Measurements from ENCODE around the gene ZNF26.

The ZNF26 gene

GRCh38 chr12:133010657-133011297 is 24.6 kb downstream of the ZNF26 start:
- TF ChIP-seq CTCF (IDR thresholded peaks at IDR 0.05; ENCODE audit: borderline replicate concordance, insufficient read depth, low read depth, low read length): no peak
- no peak overlapping the region for H3K4me3 ChIP-seq (ENCODE audit: low read depth, low read length)

GRCh38 chr12:133023566-133023965 is 37.4 kb downstream of the ZNF26 start:
- no peak for TF ChIP-seq CTCF (IDR thresholded peaks at IDR 0.05; ENCODE audit: borderline replicate concordance, insufficient read depth, low read depth, low read length)
- H3K4me3 ChIP-seq (ENCODE audit: low read depth, low read length): no peak overlapping the region

GRCh38 chr12:133026996-133027395 is 40.8 kb downstream of the ZNF26 start:
- no peak overlapping the region for H3K4me3 ChIP-seq (ENCODE audit: low read depth, low read length)

GRCh38 chr12:133037207-133038005 is 51.2 kb downstream of the ZNF26 start, which contains the start of gene ZNF84:
TSS of gene ZNF84 (plus strand) at chr12:133037509. CDS start at chr12:133041468, 3,959 bp downstream.
- H3K4me3 ChIP-seq (ENCODE audit: low read depth, low read length): peak within 1 kb of the TSS; percentile 83
- TF ChIP-seq CTCF (IDR thresholded peaks at IDR 0.05; ENCODE audit: borderline replicate concordance, insufficient read depth, low read depth, low read length): no peak

More at GRCh38 chr12:133026996-133027395, 40.8 kb downstream of the ZNF26 start:
- TF ChIP-seq CTCF (IDR thresholded peaks at IDR 0.05; ENCODE audit: borderline replicate concordance, insufficient read depth, low read depth, low read length): no peak

GRCh38 chr12:133038118-133038709 is 52.0 kb downstream of the ZNF26 start:
- no peak for TF ChIP-seq CTCF (IDR thresholded peaks at IDR 0.05; ENCODE audit: borderline replicate concordance, insufficient read depth, low read depth, low read length)
- peak overlapping the region; percentile 83 for H3K4me3 ChIP-seq (ENCODE audit: low read depth, low read length)

GRCh38 chr12:133046698-133047097 is 60.5 kb downstream of the ZNF26 start:
- no peak overlapping the region for H3K4me3 ChIP-seq (ENCODE audit: low read depth, low read length)
- TF ChIP-seq CTCF (IDR thresholded peaks at IDR 0.05; ENCODE audit: borderline replicate concordance, insufficient read depth, low read depth, low read length): no peak
